SK-N-SH (cell line): ENCODE measurements around the gene EIF1AD. TPM values are rescaled to one million over a fixed set of nuclear protein-coding genes. Genes with fewer than 3 reads are reported as not detected.

Experiments
- CTCF ChIA-PET: fragments of 300-600, 350-600 bp; formaldehyde crosslinking; extraction: SDS; loops from one replicate; lab custom pipeline; 2021; lab: Yijun Ruan, JAX
- POLR2A ChIA-PET: fragments of 350-600 bp; sonication (Branson Sonifier 250); formaldehyde crosslinking; extraction: SDS; loops from one replicate; lab custom pipeline; 2020; ENCODE audit warnings: antibody characterized with exemption, inconsistent platforms; lab: Yijun Ruan, JAX
- DNase-seq: peaks from one replicate; pipeline ENCODE4 v3.0.0; 2012
- H2AFZ ChIP-seq: fragments of 200-600 bp; sonication (generic); 2 replicates; pipeline ENCODE4 v1.8.1; 2016; ENCODE audit warnings: antibody characterized with exemption, mild to moderate bottlenecking, low read depth
- H3F3A ChIP-seq: fragments of 200-600 bp; sonication (generic); replicated peaks from 2 replicates; pipeline ENCODE3; 2016; ENCODE audit warnings: antibody characterized with exemption, mild to moderate bottlenecking; ENCODE audit not compliant: insufficient read depth
- H3K27ac ChIP-seq, 2 experiments: fragments of 200-500 bp in 1 of 2; fragments of 200-600 bp in 1 of 2; sonication (Bioruptor generic) in 1 of 2; sonication (generic), shearing (Covaris generic) in 1 of 2; 2 replicates each; pipeline versions ENCODE4 v1.5.1 to v1.6.1; 2014 to 2016; ENCODE audit warnings: low read depth in 2 of 2, inconsistent platforms in 1 of 2, low read length in 1 of 2, mild to moderate bottlenecking in 1 of 2, mixed read lengths in 1 of 2
- H3K27me3 ChIP-seq: fragments of 200-600 bp; sonication (generic), shearing (Covaris generic); 2 replicates; pipeline ENCODE4 v1.6.1; 2016; ENCODE audit warnings: mixed run types; ENCODE audit not compliant: insufficient read depth
- H3K36me3 ChIP-seq, 2 experiments: fragments of 200-500 bp in 1 of 2; fragments of 200-600 bp in 1 of 2; sonication (Bioruptor generic) in 1 of 2; sonication (generic) in 1 of 2; replicated peaks in 1 of 2; 2 replicates each; pipeline versions ENCODE3 to v1.5.1; 2014 to 2016; ENCODE audit warnings: low read length in 1 of 2, mild to moderate bottlenecking in 1 of 2; ENCODE audit not compliant: insufficient read depth in 2 of 2, control insufficient read depth in 1 of 2
- H3K4me1 ChIP-seq, 2 experiments: fragments of 200-500 bp in 1 of 2; fragments of 200-600 bp in 1 of 2; sonication (Bioruptor generic) in 1 of 2; sonication (generic), shearing (Covaris generic) in 1 of 2; 2 replicates each; pipeline versions ENCODE4 v1.5.1 to v1.6.1; 2014 to 2016; ENCODE audit warnings: low read depth in 1 of 2, low read length in 1 of 2, mixed run types in 1 of 2; ENCODE audit not compliant: insufficient read depth in 2 of 2, control insufficient read depth in 1 of 2
- H3K4me2 ChIP-seq: fragments of 200-600 bp; sonication (generic), shearing (Covaris generic); 2 replicates; pipeline ENCODE4 v1.6.1; 2017; ENCODE audit warnings: mixed run types
- H3K4me3 ChIP-seq, 2 experiments: fragments of 200-500 bp in 1 of 2; fragments of 200-600 bp in 1 of 2; sonication (Bioruptor generic) in 1 of 2; sonication (generic), shearing (Covaris generic) in 1 of 2; 2 replicates each; pipeline versions ENCODE4 v1.5.1 to v1.8.1; 2014 to 2016; ENCODE audit warnings: low read depth in 2 of 2, inconsistent platforms in 1 of 2, low read length in 1 of 2, mild to moderate bottlenecking in 1 of 2, mixed read lengths in 1 of 2, moderate library complexity in 1 of 2
- H3K79me2 ChIP-seq: fragments of 200-600 bp; sonication (generic); 2 replicates; pipeline ENCODE4 v1.8.1; 2017; ENCODE audit warnings: mild to moderate bottlenecking; ENCODE audit not compliant: insufficient read depth
- H3K9ac ChIP-seq: fragments of 200-600 bp; sonication (generic); 2 replicates; pipeline ENCODE4 v1.6.1; 2017; ENCODE audit warnings: mixed run types
- H3K9me2 ChIP-seq: fragments of 200-600 bp; sonication (generic); 2 replicates; pipeline ENCODE4 v1.6.1; 2017; ENCODE audit warnings: mixed run types
- H3K9me3 ChIP-seq: fragments of 200-600 bp; sonication (generic); 2 replicates; pipeline ENCODE4 v1.6.1; 2017; ENCODE audit warnings: mixed run types, mild to moderate bottlenecking, moderate library complexity
- H4K20me1 ChIP-seq: fragments of 200-600 bp; sonication (generic); 2 replicates; pipeline ENCODE4 v1.6.1; 2017; ENCODE audit warnings: mild to moderate bottlenecking, mixed run types; ENCODE audit not compliant: insufficient read depth
- EP300 ChIP-seq, 2 experiments: IDR thresholded peaks; 2 replicates each; pipeline versions ENCODE4 v1.4.0 to v1.6.1; 2012; ENCODE audit warnings: borderline replicate concordance in 1 of 2, low read depth in 1 of 2, low read length in 1 of 2
- GATA2 ChIP-seq: sonication (generic); formaldehyde crosslinking; IDR thresholded peaks from 2 replicates; pipeline ENCODE4 v1.5.0; 2020; ENCODE audit warnings: mild to moderate bottlenecking, missing genetic modification reagents
- MXI1 ChIP-seq: IDR thresholded peaks from 2 replicates; pipeline ENCODE4 v1.6.1; 2012; ENCODE audit warnings: mild to moderate bottlenecking, low read depth, low read length, improper control_type of control experiment
- POLR2AphosphoS5 ChIP-seq: IDR thresholded peaks from 2 replicates; pipeline ENCODE4 v1.6.1; 2012; ENCODE audit warnings: low read depth, low read length
- RXRA ChIP-seq: IDR thresholded peaks from 2 replicates; pipeline ENCODE4 v1.4.0; 2012; ENCODE audit warnings: low read depth, mild to moderate bottlenecking, borderline replicate concordance
- TCF12 ChIP-seq: IDR thresholded peaks from 2 replicates; pipeline ENCODE4 v1.4.0; 2012
- WGBS: methylation state at CpG from one replicate; pipeline ENCODE4 v1.1.6; 2017; ENCODE audit warnings: low lambda C conversion rate; 5-methylcytosine and 5-hydroxymethylcytosine counted together
- polyA plus RNA-seq, 3 experiments: library from polyadenylated mRNA; depleted of rRNA; stranded (reverse); fragments of >200 nt; gene quantifications; 2 replicates each; pipeline ENCODE4 v1.2.3, GENCODE V29; 2012
- TF ChIP-seq, protein P1 (sequence below): IDR thresholded peaks from 2 replicates; pipeline ENCODE4; 2012
- TF ChIP-seq, protein P2 (sequence below): IDR thresholded peaks from 2 replicates; pipeline ENCODE4 v1.6.1; 2012; ENCODE audit warnings: mild to moderate bottlenecking, low read depth, low read length, moderate library complexity
- TF ChIP-seq, protein P3 (sequence below): fragments of 200-600 bp; sonication (generic); IDR thresholded peaks from 2 replicates; pipeline ENCODE4 v1.6.1; 2017; ENCODE audit warnings: antibody characterized with exemption, mild to moderate bottlenecking, moderate library complexity

The EIF1AD gene
- polyA plus RNA-seq, 1 of the 3 experiments (the other 2 are of a cell fraction), result 28.9 TPM

DNA sequence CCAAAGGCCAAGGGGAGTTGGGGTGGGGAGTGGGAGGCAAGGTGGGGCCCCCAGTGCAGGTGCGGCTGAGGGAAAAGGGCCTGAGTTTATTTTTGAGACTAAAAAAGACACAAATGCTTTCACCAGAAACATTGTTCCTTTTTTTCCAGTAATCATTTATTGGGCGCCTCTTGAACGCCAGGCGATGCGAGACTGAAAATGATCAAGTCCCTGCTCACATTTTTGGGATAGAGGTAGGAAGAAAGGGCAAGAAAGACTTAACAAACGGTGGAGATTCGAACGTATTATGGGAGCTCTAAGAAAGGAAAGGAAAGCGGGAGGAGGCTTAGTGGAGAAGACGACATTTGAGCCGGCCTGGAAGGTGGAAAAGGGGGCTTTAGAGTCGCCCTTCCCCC, 49.4 kb upstream of the EIF1AD start (continued):
- TF ChIP-seq POLR2AphosphoS5 (no peak), TCF12 (no peak), EP300 (IDR thresholded peaks at IDR 0.05; ENCODE audit: borderline replicate concordance in 1 of 2, low read depth in 1 of 2, low read length in 1 of 2) (no peak), MXI1 (no peak), RXRA (no peak)
- TF ChIP-seq, protein P1, sequence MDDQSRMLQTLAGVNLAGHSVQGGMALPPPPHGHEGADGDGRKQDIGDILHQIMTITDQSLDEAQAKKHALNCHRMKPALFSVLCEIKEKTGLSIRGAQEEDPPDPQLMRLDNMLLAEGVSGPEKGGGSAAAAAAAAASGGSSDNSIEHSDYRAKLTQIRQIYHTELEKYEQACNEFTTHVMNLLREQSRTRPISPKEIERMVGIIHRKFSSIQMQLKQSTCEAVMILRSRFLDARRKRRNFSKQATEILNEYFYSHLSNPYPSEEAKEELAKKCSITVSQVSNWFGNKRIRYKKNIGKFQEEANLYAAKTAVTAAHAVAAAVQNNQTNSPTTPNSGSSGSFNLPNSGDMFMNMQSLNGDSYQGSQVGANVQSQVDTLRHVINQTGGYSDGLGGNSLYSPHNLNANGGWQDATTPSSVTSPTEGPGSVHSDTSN, result no peak

DNA sequence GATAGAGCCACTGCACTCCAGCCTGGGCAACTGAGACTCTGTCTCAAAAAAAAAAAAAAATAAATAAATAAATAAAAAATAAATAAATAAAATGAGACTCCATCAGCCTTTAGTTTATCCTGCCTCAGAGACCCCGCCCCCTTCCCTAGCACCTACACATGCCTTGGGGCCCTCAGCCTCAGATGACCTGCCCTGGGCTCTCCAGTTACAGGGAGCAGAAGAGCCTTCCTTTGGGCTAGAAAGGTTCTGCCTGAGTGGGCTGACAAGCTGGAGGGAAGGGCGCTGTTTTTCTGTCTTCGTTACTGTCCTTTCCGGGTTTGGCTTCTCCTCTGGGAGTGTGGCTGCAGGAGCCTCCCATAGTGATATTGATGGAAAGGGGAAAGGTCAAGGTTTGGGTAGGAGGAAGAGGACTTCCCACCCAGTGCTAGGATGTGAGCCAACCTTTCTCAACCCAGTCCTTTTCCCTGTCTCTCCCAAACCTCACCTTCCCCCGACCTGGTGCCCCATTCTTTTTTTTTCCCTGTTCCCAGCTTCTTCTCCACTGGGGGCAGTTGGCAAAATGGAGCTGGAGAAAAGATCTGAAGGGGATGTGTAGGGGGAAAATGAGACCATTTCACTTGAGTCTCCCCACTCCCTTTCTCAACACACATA, 48.7 kb upstream of the EIF1AD start:
- Histone ChIP-seq H3F3A (peaks cover 4% of the 10 kb centered on the region), H3K9me3 (no peaks in the 10 kb centered on the region), H2AFZ (no peak overlapping the region; the same call in 1 of the 2 replicates), H3K27me3 (no peaks in the 10 kb centered on the region), H3K4me3 (no peak overlapping the region), H3K9me2 (no peaks in the 10 kb centered on the region), H3K9ac (peak overlapping the region; percentile 95; the same call in 1 of the 2 replicates), H4K20me1 (no peaks in the 10 kb centered on the region), H3K27ac (peak overlapping the region; percentile 81 to 94), H3K36me3 (peaks cover 14 to 23% of the 10 kb centered on the region in 2 experiments), H3K4me2 (peak overlapping the region; percentile 86), H3K79me2 (peaks cover 36% of the 10 kb centered on the region), H3K4me1 (peaks cover 15 to 41% of the 10 kb centered on the region in 2 experiments; a peak in 2 of 4 replicates)
- peak; percentile 46 for DNase-seq
- ChIA-PET POLR2A (interaction anchor here (2.4 kb wide), 1 partner anchor 48 kb away, joined by 8 read pairs; the partner anchor contains the start of gene BANF1), CTCF (interaction anchor here (0.7 to 6.7 kb wide), 5 partner anchors 17 to 166 kb away, joined by 3 to 101 read pairs (median 3); partner anchors contain the start of genes BANF1, EIF1AD and PACS1)
- no peak for TF ChIP-seq GATA2 (CRISPR knock-in tag)
- TF ChIP-seq, protein P2, sequence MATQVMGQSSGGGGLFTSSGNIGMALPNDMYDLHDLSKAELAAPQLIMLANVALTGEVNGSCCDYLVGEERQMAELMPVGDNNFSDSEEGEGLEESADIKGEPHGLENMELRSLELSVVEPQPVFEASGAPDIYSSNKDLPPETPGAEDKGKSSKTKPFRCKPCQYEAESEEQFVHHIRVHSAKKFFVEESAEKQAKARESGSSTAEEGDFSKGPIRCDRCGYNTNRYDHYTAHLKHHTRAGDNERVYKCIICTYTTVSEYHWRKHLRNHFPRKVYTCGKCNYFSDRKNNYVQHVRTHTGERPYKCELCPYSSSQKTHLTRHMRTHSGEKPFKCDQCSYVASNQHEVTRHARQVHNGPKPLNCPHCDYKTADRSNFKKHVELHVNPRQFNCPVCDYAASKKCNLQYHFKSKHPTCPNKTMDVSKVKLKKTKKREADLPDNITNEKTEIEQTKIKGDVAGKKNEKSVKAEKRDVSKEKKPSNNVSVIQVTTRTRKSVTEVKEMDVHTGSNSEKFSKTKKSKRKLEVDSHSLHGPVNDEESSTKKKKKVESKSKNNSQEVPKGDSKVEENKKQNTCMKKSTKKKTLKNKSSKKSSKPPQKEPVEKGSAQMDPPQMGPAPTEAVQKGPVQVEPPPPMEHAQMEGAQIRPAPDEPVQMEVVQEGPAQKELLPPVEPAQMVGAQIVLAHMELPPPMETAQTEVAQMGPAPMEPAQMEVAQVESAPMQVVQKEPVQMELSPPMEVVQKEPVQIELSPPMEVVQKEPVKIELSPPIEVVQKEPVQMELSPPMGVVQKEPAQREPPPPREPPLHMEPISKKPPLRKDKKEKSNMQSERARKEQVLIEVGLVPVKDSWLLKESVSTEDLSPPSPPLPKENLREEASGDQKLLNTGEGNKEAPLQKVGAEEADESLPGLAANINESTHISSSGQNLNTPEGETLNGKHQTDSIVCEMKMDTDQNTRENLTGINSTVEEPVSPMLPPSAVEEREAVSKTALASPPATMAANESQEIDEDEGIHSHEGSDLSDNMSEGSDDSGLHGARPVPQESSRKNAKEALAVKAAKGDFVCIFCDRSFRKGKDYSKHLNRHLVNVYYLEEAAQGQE, result no peak
- TF ChIP-seq, protein P3, sequence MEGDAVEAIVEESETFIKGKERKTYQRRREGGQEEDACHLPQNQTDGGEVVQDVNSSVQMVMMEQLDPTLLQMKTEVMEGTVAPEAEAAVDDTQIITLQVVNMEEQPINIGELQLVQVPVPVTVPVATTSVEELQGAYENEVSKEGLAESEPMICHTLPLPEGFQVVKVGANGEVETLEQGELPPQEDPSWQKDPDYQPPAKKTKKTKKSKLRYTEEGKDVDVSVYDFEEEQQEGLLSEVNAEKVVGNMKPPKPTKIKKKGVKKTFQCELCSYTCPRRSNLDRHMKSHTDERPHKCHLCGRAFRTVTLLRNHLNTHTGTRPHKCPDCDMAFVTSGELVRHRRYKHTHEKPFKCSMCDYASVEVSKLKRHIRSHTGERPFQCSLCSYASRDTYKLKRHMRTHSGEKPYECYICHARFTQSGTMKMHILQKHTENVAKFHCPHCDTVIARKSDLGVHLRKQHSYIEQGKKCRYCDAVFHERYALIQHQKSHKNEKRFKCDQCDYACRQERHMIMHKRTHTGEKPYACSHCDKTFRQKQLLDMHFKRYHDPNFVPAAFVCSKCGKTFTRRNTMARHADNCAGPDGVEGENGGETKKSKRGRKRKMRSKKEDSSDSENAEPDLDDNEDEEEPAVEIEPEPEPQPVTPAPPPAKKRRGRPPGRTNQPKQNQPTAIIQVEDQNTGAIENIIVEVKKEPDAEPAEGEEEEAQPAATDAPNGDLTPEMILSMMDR, result peak; percentile 18; the same call in 1 of the 2 replicates
- WGBS, result 96% methylated on average over 5 of the region's 5 CpGs
